ENCODE data around the gene WNT5A.

WNT5A gene

GRCh38 chr3:55481744-55482495 is 5.2 kb downstream of the WNT5A start:
- DNase-seq (ENCODE audit: low read depth in 2 of 2), result no peak

- DNase-seq (ENCODE audit: low read depth in 2 of 2), result peak; percentile 69 to 71
Measured at GRCh38 chr3:55480911-55481743, 6.0 kb downstream of the WNT5A start.

- DNase-seq (ENCODE audit: low read depth in 2 of 2), result no peak
Measured at GRCh38 chr3:55477306-55478303, 9.5 kb downstream of the WNT5A start.

- DNase-seq (ENCODE audit: low read depth in 2 of 2), result peak; percentile 77 to 78
Measured at GRCh38 chr3:55476515-55476914, 10.6 kb downstream of the WNT5A start.

- DNase-seq (ENCODE audit: low read depth in 2 of 2), result no peak
Measured at GRCh38 chr3:55474213-55474632, 12.9 kb downstream of the WNT5A start.

GRCh38 chr3:55473788-55474187 is 13.3 kb downstream of the WNT5A start:
- DNase-seq (ENCODE audit: low read depth in 2 of 2), result no peak

GRCh38 chr3:55471522-55472280 is 15.4 kb downstream of the WNT5A start:
- DNase-seq (ENCODE audit: low read depth in 2 of 2), result no peak

GRCh38 chr3:55471084-55471483 is 16.0 kb downstream of the WNT5A start:
- no peak for DNase-seq (ENCODE audit: low read depth in 2 of 2)

GRCh38 chr3:55469957-55470526 is 17.1 kb downstream of the WNT5A start:
- DNase-seq (ENCODE audit: low read depth in 2 of 2), result no peak

GRCh38 chr3:55468251-55468650 is 18.9 kb downstream of the WNT5A start:
- no peak for DNase-seq (ENCODE audit: low read depth in 2 of 2)

GRCh38 chr3:55467099-55467498 is 20.0 kb downstream of the WNT5A start:
- peak; percentile 84 for DNase-seq (ENCODE audit: low read depth in 2 of 2)

GRCh38 chr3:55466526-55466925 is 20.6 kb downstream of the WNT5A start:
- no peak for DNase-seq (ENCODE audit: low read depth in 2 of 2)

- DNase-seq (ENCODE audit: low read depth in 2 of 2), result no peak
Measured at GRCh38 chr3:55461896-55462295, 25.2 kb downstream of the WNT5A start.

- no peak for DNase-seq (ENCODE audit: low read depth in 2 of 2)
Measured at GRCh38 chr3:55459838-55460237, 27.3 kb downstream of the WNT5A start.

GRCh38 chr3:55458181-55458790 is 28.8 kb downstream of the WNT5A start:
- no peak for DNase-seq (ENCODE audit: low read depth in 2 of 2)

GRCh38 chr3:55455915-55456314 is 31.2 kb downstream of the WNT5A start:
- DNase-seq (ENCODE audit: low read depth in 2 of 2), result no peak

GRCh38 chr3:55454611-55455010 is 32.5 kb downstream of the WNT5A start:
- DNase-seq (ENCODE audit: low read depth in 2 of 2), result no peak

- no peak for DNase-seq (ENCODE audit: low read depth in 2 of 2)
Measured at GRCh38 chr3:55453886-55454496, 33.1 kb downstream of the WNT5A start.

- DNase-seq (ENCODE audit: low read depth in 2 of 2), result no peak
Measured at GRCh38 chr3:55452886-55453285, 34.2 kb downstream of the WNT5A start.

- no peak for DNase-seq (ENCODE audit: low read depth in 2 of 2)
Measured at GRCh38 chr3:55449527-55449926, 37.6 kb downstream of the WNT5A start.
